GM08714 (cell line): Measurements from ENCODE around the gene FOXD4L1.
"Not testable (repeated sequence)": the region's sequence is repeated elsewhere in the genome, so short reads cannot be mapped to it uniquely, and the experiment has no call there.

Source experiments
- H3K4me3 ChIP-seq: fragments of 200-500 bp; sonication (Bioruptor generic); 2 replicates; pipeline ENCODE4 v1.5.1; 2014; ENCODE audit warnings: mild to moderate bottlenecking, low read length, inconsistent platforms

FOXD4L1 gene

GRCh38 chr2:113498365-113498764, at the start of gene FOXD4L1:
FOXD4L1 (plus strand) TSS chr2:113498665; CDS start chr2:113499257, 592 bp downstream.
- H3K4me3 ChIP-seq = not testable (repeated sequence)

- H3K4me3 ChIP-seq = not testable (repeated sequence)
These were observed 32.7 kb upstream of the FOXD4L1 start for GRCh38 chr2:113465770-113466169.

- H3K4me3 ChIP-seq = not testable (repeated sequence)
These were observed 21.6 kb upstream of the FOXD4L1 start for GRCh38 chr2:113476688-113477368.

- not testable (repeated sequence) for H3K4me3 ChIP-seq
These were observed 1.9 kb upstream of the FOXD4L1 start for GRCh38 chr2:113496527-113496926.

- H3K4me3 ChIP-seq = not testable (repeated sequence)
These were observed 787 bp downstream of the FOXD4L1 start for GRCh38 chr2:113499019-113499885.

- H3K4me3 ChIP-seq = not testable (repeated sequence)
These were observed 1.6 kb downstream of the FOXD4L1 start for GRCh38 chr2:113499886-113500722.

GRCh38 chr2:113500723-113501038, 2.2 kb downstream of the FOXD4L1 start:
- not testable (repeated sequence) for H3K4me3 ChIP-seq

GRCh38 chr2:113502216-113503093, 4.0 kb downstream of the FOXD4L1 start:
- H3K4me3 ChIP-seq = peak overlapping the region; percentile 48; the same call in 1 of the 2 replicates

- peak overlapping the region; percentile 48; the same call in 1 of the 2 replicates for H3K4me3 ChIP-seq
These were observed 4.9 kb downstream of the FOXD4L1 start for GRCh38 chr2:113503094-113504042.

- not testable (repeated sequence) for H3K4me3 ChIP-seq
These were observed 5.6 kb downstream of the FOXD4L1 start for GRCh38 chr2:113504081-113504480.

- H3K4me3 ChIP-seq = not testable (repeated sequence)
These were observed 9.1 kb downstream of the FOXD4L1 start for GRCh38 chr2:113507394-113508140.

GRCh38 chr2:113508187-113508586, 9.7 kb downstream of the FOXD4L1 start:
- H3K4me3 ChIP-seq = not testable (repeated sequence)

GRCh38 chr2:113510913-113511312, 12.4 kb downstream of the FOXD4L1 start:
- H3K4me3 ChIP-seq = not testable (repeated sequence)

- H3K4me3 ChIP-seq = not testable (repeated sequence)
These were observed 13.4 kb downstream of the FOXD4L1 start for GRCh38 chr2:113511859-113512258.

- not testable (repeated sequence) for H3K4me3 ChIP-seq
These were observed 17.0 kb downstream of the FOXD4L1 start for GRCh38 chr2:113515457-113515856.

- H3K4me3 ChIP-seq = not testable (repeated sequence)
These were observed 17.5 kb downstream of the FOXD4L1 start for GRCh38 chr2:113515995-113516394.

GRCh38 chr2:113517025-113517424, 18.6 kb downstream of the FOXD4L1 start:
- H3K4me3 ChIP-seq = not testable (repeated sequence)

- not testable (repeated sequence) for H3K4me3 ChIP-seq
These were observed 22.4 kb downstream of the FOXD4L1 start for GRCh38 chr2:113520837-113521236.

GRCh38 chr2:113521492-113521891, 23.0 kb downstream of the FOXD4L1 start:
- not testable (repeated sequence) for H3K4me3 ChIP-seq
